Uterus (tissue), 4 donors: ENCODE data around the gene DNAJB1. TPM values are rescaled to one million over a fixed set of nuclear protein-coding genes. Genes with fewer than 3 reads are reported as not detected.
A peak's percentile ranks its signal among the peaks of the same experiment; 100 is the strongest.

Source experiments
- DNase-seq, 2 donors: peaks; one replicate each; pipeline ENCODE4 v3.0.0-alpha.2; 2019 to 2020
- H3K27ac ChIP-seq, 2 donors: fragments of 200-600 bp; sonication (generic); 1 replicate in 1 of 2; 2 replicates in 1 of 2; pipeline ENCODE4 v1.5.1; 2016 to 2018
- H3K27me3 ChIP-seq, 2 donors: fragments of 200-600 bp; sonication (generic); one replicate each; pipeline ENCODE4 v1.5.1; 2018 to 2019; ENCODE audit warnings: control low read depth in 1 of 2
- H3K36me3 ChIP-seq, 2 donors: fragments of 200-600 bp; sonication (generic); one replicate each; pipeline ENCODE4 v1.5.1; 2019; ENCODE audit warnings: control low read depth in 1 of 2
- H3K4me1 ChIP-seq, 2 donors: fragments of 200-600 bp; sonication (generic); one replicate each; pipeline ENCODE4 v1.5.1; 2018 to 2019; ENCODE audit warnings: control low read depth in 1 of 2
- H3K4me3 ChIP-seq, 2 donors: fragments of 200-600 bp; sonication (generic); 1 replicate in 1 of 2; 2 replicates in 1 of 2; pipeline ENCODE4 v1.5.1; 2018 to 2019; ENCODE audit warnings: mild to moderate bottlenecking in 1 of 2
- H3K9me3 ChIP-seq, 2 donors: fragments of 200-600 bp; sonication (generic); one replicate each; pipeline ENCODE4 v1.5.1; 2019; ENCODE audit warnings: control low read depth in 1 of 2
- CTCF ChIP-seq, 4 experiments: fragments of 200-600 bp in 2 of 4; fragments of 450-650 bp in 2 of 4; sonication (generic) in 2 of 4; IDR thresholded peaks; one replicate each; pipeline ENCODE4 v1.5.1; 2016 to 2019; ENCODE audit warnings: antibody characterized with exemption in 4 of 4, mild to moderate bottlenecking in 2 of 4, moderate library complexity in 1 of 4
- POLR2A ChIP-seq, 2 donors: fragments of 450-650 bp; IDR thresholded peaks; one replicate each; pipeline ENCODE4 v1.6.1; 2016; ENCODE audit warnings: antibody characterized with exemption in 2 of 2, mild to moderate bottlenecking in 1 of 2, moderate library complexity in 1 of 2
- intact Hi-C: fragments of 100-400 bp; cut with DNase I; formaldehyde crosslinking; loops from one replicate; pipeline ENCODE4 v1.15.1; 2023; ENCODE audit warnings: low total_unique reads
- total RNA-seq, 4 donors: library from RNA; depleted of rRNA in 3 of 4; stranded (reverse); fragments of >200 nt in 3 of 4; gene quantifications; one replicate each; pipeline versions ENCODE4 v1.1.0 to v1.2.4, GENCODE V29; 2014 to 2023
- donor health status: DM: yes; HTN: yes; CAD: no.

The DNAJB1 gene
- total RNA-seq, 4 donors from 2014 or later, result 10.2 to 66.9 (median 40.6) TPM

- H3K27me3 ChIP-seq, result no peaks in the 10 kb centered on the region
- H3K36me3 ChIP-seq, result no peaks in the 10 kb centered on the region
- no peaks in the 10 kb centered on the region for H3K9me3 ChIP-seq
- no peak for DNase-seq
- no peak for TF ChIP-seq POLR2A (IDR thresholded peaks at IDR 0.05)
- no peak for TF ChIP-seq CTCF (IDR thresholded peaks at IDR 0.05)
- intact Hi-C loops, result no loop called here
- peaks cover 0 to 11% of the 10 kb centered on the region in 2 donors for H3K4me1 ChIP-seq
- no peak overlapping the region for H3K4me3 ChIP-seq
- peak overlapping the region; percentile 39 to 60 for H3K27ac ChIP-seq
These were observed 42.5 kb upstream of the DNAJB1 start for GRCh38 chr19:14560776-14561108.

GRCh38 chr19:14559916-14560775, 41.9 kb upstream of the DNAJB1 start:
- DNase-seq, result no peak
- peak overlapping the region; percentile 39 to 60 for H3K27ac ChIP-seq
- TF ChIP-seq CTCF (IDR thresholded peaks at IDR 0.05) (no peak), POLR2A (IDR thresholded peaks at IDR 0.05) (no peak)

GRCh38 chr19:14558370-14559066, 40.3 kb upstream of the DNAJB1 start:
- peaks cover 0 to 11% of the 10 kb centered on the region in 2 donors for H3K4me1 ChIP-seq
- no peaks in the 10 kb centered on the region for H3K9me3 ChIP-seq
- TF ChIP-seq CTCF (IDR thresholded peaks at IDR 0.05), result no peak
- TF ChIP-seq POLR2A (IDR thresholded peaks at IDR 0.05), result no peak
- H3K27me3 ChIP-seq, result no peaks in the 10 kb centered on the region
- H3K4me3 ChIP-seq, result no peak overlapping the region
- no peaks in the 10 kb centered on the region for H3K36me3 ChIP-seq
- H3K27ac ChIP-seq, result no peak overlapping the region
- DNase-seq, result no peak
- intact Hi-C loops, result no loop called here

More at GRCh38 chr19:14559916-14560775, 41.9 kb upstream of the DNAJB1 start:
- H3K36me3 ChIP-seq, result no peaks in the 10 kb centered on the region
- no peaks in the 10 kb centered on the region for H3K9me3 ChIP-seq
- H3K27me3 ChIP-seq, result no peaks in the 10 kb centered on the region
- no peak overlapping the region for H3K4me3 ChIP-seq
- peaks cover 0 to 11% of the 10 kb centered on the region in 2 donors for H3K4me1 ChIP-seq
- intact Hi-C loops, result no loop called here

GRCh38 chr19:14556662-14557188, 38.5 kb upstream of the DNAJB1 start:
- H3K36me3 ChIP-seq, result no peaks in the 10 kb centered on the region
- intact Hi-C loops, result no loop called here
- no peaks in the 10 kb centered on the region for H3K9me3 ChIP-seq
- H3K4me1 ChIP-seq, result peaks cover 0 to 11% of the 10 kb centered on the region in 2 donors
- TF ChIP-seq POLR2A (IDR thresholded peaks at IDR 0.05) (no peak), CTCF (IDR thresholded peaks at IDR 0.05) (peak; percentile 78 to 91 (median 82))
- DNase-seq, result peak; percentile 52 to 59
- no peaks in the 10 kb centered on the region for H3K27me3 ChIP-seq
- H3K4me3 ChIP-seq, result peak overlapping the region in 1 of 2 donors; percentile 16
- H3K27ac ChIP-seq, result no peak overlapping the region
